ENCODE data around the gene EML6. TPM values are rescaled to one million over a fixed set of nuclear protein-coding genes. Genes with fewer than 3 reads are reported as not detected.

The EML6 gene
- total and polyA plus RNA-seq, 2 of the 13 experiments (the other 11 are each of a cell fraction or from before 2014, with no cell fraction given) = 17.2 to 32.4 TPM

GRCh38 chr2:54724560-54725342 lies 1.3 kb downstream of the EML6 start (continued):
- TF ChIP-seq ZNF407 (CRISPR knock-in tag; IDR thresholded peaks at IDR 0.05; ENCODE audit: not compliant biosample characterization) (peak; percentile 81), ZNF891 (CRISPR knock-in tag; IDR thresholded peaks at IDR 0.05) (0 out of 2 replicates have a peak, but pooled peaks have one; percentile 44), MTERF4 (CRISPR knock-in tag; IDR thresholded peaks at IDR 0.05) (no peak), HNRNPH1 (optimal IDR thresholded peaks at IDR 0.05; ENCODE audit: low read depth, low read length) (no peak), IKZF5 (CRISPR knock-in tag; IDR thresholded peaks at IDR 0.05) (no peak), KDM5B (CRISPR knock-in tag; IDR thresholded peaks at IDR 0.05; ENCODE audit: borderline replicate concordance) (0 out of 2 replicates have a peak, but pooled peaks have one; percentile 21), YY1 (IDR thresholded peaks at IDR 0.05; ENCODE audit: insufficient read depth, insufficient replicate concordance, low read depth, low read length) (peak; percentile 61), NAIF1 (CRISPR knock-in tag; IDR thresholded peaks at IDR 0.05; ENCODE audit: borderline replicate concordance) (no peak), ZNF777 (CRISPR knock-in tag; IDR thresholded peaks at IDR 0.05) (peak; percentile 44), SNAPC2 (CRISPR knock-in tag; IDR thresholded peaks at IDR 0.05) (no peak), HNRNPL (IDR thresholded peaks at IDR 0.05; ENCODE audit: low read depth, low read length) (no peak), NFKBIZ (CRISPR knock-in tag; IDR thresholded peaks at IDR 0.05) (no peak), UBTF (CRISPR knock-in tag; IDR thresholded peaks at IDR 0.05) (peak; percentile 53; the same call in 1 of the 2 replicates)
